Neuronal stem cell (in vitro differentiated cells): ENCODE data around the gene JCAD.
A peak's percentile ranks its signal among the peaks of the same experiment; 100 is the strongest.

Experiments used
- DNase-seq: peaks from one replicate; pipeline ENCODE4 v3.0.0-alpha.2; 2013; ENCODE audit warnings: low spot score
- H2AFZ ChIP-seq: one replicate; pipeline ENCODE4 v1.6.1; 2013; ENCODE audit warnings: mild to moderate bottlenecking, low read length, inconsistent platforms
- H2AK5ac ChIP-seq: 2 replicates; pipeline ENCODE4 v1.6.1; 2013; ENCODE audit warnings: low read depth, mild to moderate bottlenecking, inconsistent platforms, low read length, moderate library complexity, mixed read lengths
- H2BK120ac ChIP-seq: 2 replicates; pipeline ENCODE4 v1.6.1; 2013; ENCODE audit warnings: low read depth, mild to moderate bottlenecking, inconsistent platforms, low read length, moderate library complexity, mixed read lengths
- H2BK12ac ChIP-seq: one replicate; pipeline ENCODE4 v1.6.1; 2013; ENCODE audit warnings: low read length, inconsistent platforms
- H2BK15ac ChIP-seq: 2 replicates; pipeline ENCODE4 v1.6.1; 2013; ENCODE audit warnings: mild to moderate bottlenecking, low read length, inconsistent platforms, mixed read lengths
- H2BK5ac ChIP-seq: one replicate; pipeline ENCODE4 v1.6.1; 2013; ENCODE audit warnings: inconsistent platforms, mild to moderate bottlenecking, low read length, moderate library complexity
- H3K14ac ChIP-seq: one replicate; pipeline ENCODE4 v1.6.1; 2013; ENCODE audit warnings: low read length, inconsistent platforms
- H3K18ac ChIP-seq: 2 replicates; pipeline ENCODE4 v1.6.1; 2013; ENCODE audit warnings: low read length, inconsistent platforms
- H3K23ac ChIP-seq: 2 replicates; pipeline ENCODE4 v1.6.1; 2013; ENCODE audit warnings: low read depth, mild to moderate bottlenecking, mixed read lengths, low read length, inconsistent platforms; ENCODE audit not compliant: poor library complexity
- H3K27ac ChIP-seq: replicated peaks from 3 replicates; pipeline ENCODE4 v1.5.1; 2013; ENCODE audit warnings: low read length, inconsistent platforms
- H3K27me3 ChIP-seq, 3 experiments: 2 replicates each; pipeline ENCODE4 v1.6.1; 2013; ENCODE audit warnings: low read length in 3 of 3, mild to moderate bottlenecking in 2 of 3, inconsistent platforms in 1 of 3, low read depth in 1 of 3, mixed read lengths in 1 of 3, moderate library complexity in 1 of 3; ENCODE audit not compliant: control insufficient read depth in 3 of 3, insufficient read depth in 3 of 3
- H3K36me3 ChIP-seq, 2 donors: replicated peaks in 1 of 2; 2 replicates each; pipeline ENCODE4 v1.6.1; 2013; ENCODE audit warnings: low read length in 2 of 2; ENCODE audit not compliant: control insufficient read depth in 2 of 2, insufficient read depth in 2 of 2
- H3K4ac ChIP-seq: 2 replicates; pipeline ENCODE4 v1.6.1; 2013; ENCODE audit warnings: inconsistent platforms, mild to moderate bottlenecking, low read length, moderate library complexity
- H3K4me1 ChIP-seq, 2 donors: 1 replicate in 1 of 2; 2 replicates in 1 of 2; pipeline ENCODE4 v1.6.1; 2013; ENCODE audit warnings: low read length in 2 of 2, low read depth in 1 of 2; ENCODE audit not compliant: control insufficient read depth in 2 of 2, insufficient read depth in 1 of 2
- H3K4me2 ChIP-seq: one replicate; pipeline ENCODE4 v1.6.1; 2013; ENCODE audit warnings: mild to moderate bottlenecking, low read length, inconsistent platforms; ENCODE audit not compliant: insufficient read depth, poor library complexity, severe bottlenecking
- H3K4me3 ChIP-seq, 2 donors: 2 replicates each; pipeline ENCODE4 v1.5.1; 2013; ENCODE audit warnings: low read length in 2 of 2, mild to moderate bottlenecking in 2 of 2, inconsistent platforms in 1 of 2, moderate library complexity in 1 of 2
- H3K79me1 ChIP-seq: one replicate; pipeline ENCODE4 v1.6.1; 2013; ENCODE audit warnings: low read depth, mild to moderate bottlenecking, inconsistent platforms, low read length, moderate library complexity
- H3K9ac ChIP-seq: one replicate; pipeline ENCODE4 v1.6.1; 2013; ENCODE audit warnings: mild to moderate bottlenecking, low read depth, low read length, inconsistent platforms; ENCODE audit not compliant: poor library complexity
- H3K9me3 ChIP-seq, 2 donors: replicated peaks in 1 of 2; 2 replicates each; pipeline versions ENCODE3 to v1.6.1; 2013; ENCODE audit warnings: low read length in 2 of 2, mild to moderate bottlenecking in 2 of 2, inconsistent platforms in 1 of 2, low read depth in 1 of 2, mixed read lengths in 1 of 2, moderate library complexity in 1 of 2; ENCODE audit not compliant: control insufficient read depth in 2 of 2, insufficient read depth in 1 of 2
- H4K8ac ChIP-seq: one replicate; pipeline ENCODE4 v1.6.1; 2013; ENCODE audit warnings: low read depth, mild to moderate bottlenecking, inconsistent platforms, low read length, moderate library complexity
- H4K91ac ChIP-seq: one replicate; pipeline ENCODE4 v1.6.1; 2013; ENCODE audit warnings: low read length, low read depth, mild to moderate bottlenecking, inconsistent platforms; ENCODE audit not compliant: poor library complexity
- WGBS, 2 donors: extraction: QIAGEN DNeasy Blood & Tissue Kit; methylation state at CpG; one replicate each; pipeline ENCODE4 v1.1.7; 2013; ENCODE audit warnings: missing lambda C conversion rate in 2 of 2, mixed read lengths in 1 of 2; ENCODE audit not compliant: insufficient read length in 2 of 2, insufficient replicate concordance in 1 of 2; ENCODE audit errors: extremely low coverage in 2 of 2; 5-methylcytosine and 5-hydroxymethylcytosine counted together

The JCAD gene

GRCh38 chr10:30013757-30014156, 45.6 kb downstream of the JCAD start:
- Histone ChIP-seq H3K79me1 (no peaks in the 10 kb centered on the region), H3K9ac (no peak overlapping the region), H3K4ac (no peak overlapping the region), H2AK5ac (no peak overlapping the region), H4K8ac (no peak overlapping the region), H2BK12ac (no peak overlapping the region), H3K4me1 (peaks cover 5 to 8% of the 10 kb centered on the region in 2 donors), H3K9me3 (no peaks in the 10 kb centered on the region), H3K27ac (no peak overlapping the region), H2BK120ac (no peak overlapping the region), H3K36me3 (no peaks in the 10 kb centered on the region), H3K27me3 (no peaks in the 10 kb centered on the region), H2BK5ac (no peak overlapping the region), H3K23ac (no peak overlapping the region), H4K91ac (no peak overlapping the region), H2AFZ (peak overlapping the region; percentile 17), H2BK15ac (no peak overlapping the region), H3K4me3 (no peak overlapping the region), H3K4me2 (no peak overlapping the region), H3K18ac (no peak overlapping the region), H3K14ac (no peak overlapping the region)
- WGBS, 2 donors: no CpG with 5 or more reads among the region's 5 CpGs
- DNase-seq: no peak

DNA sequence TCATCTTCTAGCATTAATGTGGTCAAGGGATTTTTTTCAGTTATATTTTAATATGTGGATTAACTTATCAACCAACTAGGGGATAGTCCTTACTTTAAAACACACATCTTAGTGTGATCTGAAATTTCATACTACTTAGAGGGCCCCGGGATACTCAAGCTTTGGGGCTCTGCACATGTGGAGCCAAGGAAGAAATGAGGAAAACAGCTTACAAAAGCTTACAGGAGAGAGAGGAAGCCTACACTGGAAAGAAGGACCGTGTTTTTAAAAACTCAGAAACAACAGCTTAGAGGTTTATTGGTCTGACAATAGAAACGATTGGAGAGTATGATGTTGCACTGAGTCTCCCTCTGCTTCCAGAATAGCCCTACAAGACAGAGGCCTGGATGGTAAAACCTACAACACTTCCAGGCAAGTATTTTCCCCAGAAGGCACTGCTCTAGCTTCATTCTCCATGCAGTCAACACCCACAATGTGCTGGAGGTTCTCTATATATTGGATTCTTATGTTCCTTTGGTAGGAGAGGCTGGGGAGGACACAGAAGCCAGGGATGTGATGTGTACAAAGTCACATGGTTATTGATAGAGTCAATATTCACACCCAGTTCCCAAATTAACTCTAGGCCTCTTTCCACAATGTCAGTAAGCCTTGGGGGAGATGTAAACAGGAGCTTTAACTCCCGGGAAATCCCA, 47.3 kb downstream of the JCAD start:
- Histone ChIP-seq H2BK120ac (no peak overlapping the region), H2BK12ac (no peak overlapping the region), H3K4me2 (no peak overlapping the region), H3K9ac (no peak overlapping the region), H3K4ac (no peak overlapping the region), H2BK15ac (no peak overlapping the region), H4K8ac (no peak overlapping the region), H3K4me1 (peaks cover 8 to 9% of the 10 kb centered on the region in 2 donors), H3K36me3 (no peaks in the 10 kb centered on the region), H3K18ac (no peak overlapping the region), H3K27ac (no peak overlapping the region), H2AK5ac (no peak overlapping the region), H3K23ac (no peak overlapping the region), H3K4me3 (no peak overlapping the region), H3K27me3 (no peaks in the 10 kb centered on the region), H4K91ac (no peak overlapping the region), H3K14ac (no peak overlapping the region), H2BK5ac (no peak overlapping the region), H3K9me3 (peaks cover 0 to 5% of the 10 kb centered on the region in 2 donors), H3K79me1 (no peaks in the 10 kb centered on the region), H2AFZ (no peak overlapping the region)
- no peak for DNase-seq
- no CpG with 5 or more reads among the region's 4 CpGs for WGBS, 2 donors

DNA sequence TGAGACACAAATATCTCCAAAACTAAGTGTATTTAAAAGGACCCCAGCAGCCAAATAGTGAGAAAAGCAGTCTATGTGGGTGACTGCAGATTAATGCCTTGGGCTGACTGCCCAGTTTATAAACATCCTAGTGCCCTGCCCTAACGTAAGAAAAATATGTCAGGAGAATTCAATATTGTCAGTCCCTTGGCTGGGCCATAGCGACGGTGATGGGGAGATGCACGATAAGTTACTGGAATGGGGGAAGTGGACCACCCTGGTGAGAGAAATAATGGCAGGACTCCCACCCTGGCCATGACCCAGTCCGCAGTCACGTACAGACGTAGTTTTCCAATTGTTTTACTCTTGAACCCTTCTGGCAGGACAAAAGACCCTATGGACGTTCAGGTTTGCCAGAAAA, 48.0 kb downstream of the JCAD start:
- H3K4me1 ChIP-seq: peaks cover 8 to 10% of the 10 kb centered on the region in 2 donors
- peaks cover 0 to 5% of the 10 kb centered on the region in 2 donors for H3K9me3 ChIP-seq
- H4K91ac ChIP-seq: no peak overlapping the region
- H2BK5ac ChIP-seq: no peak overlapping the region
- no peak overlapping the region for H4K8ac ChIP-seq
- no peaks in the 10 kb centered on the region for H3K27me3 ChIP-seq
- H3K36me3 ChIP-seq: no peaks in the 10 kb centered on the region
- no peak overlapping the region for H3K27ac ChIP-seq
- no CpG with 5 or more reads among the region's 8 CpGs for WGBS, 2 donors
- no peak overlapping the region for H2AFZ ChIP-seq
- no peak overlapping the region for H3K4ac ChIP-seq
- H3K23ac ChIP-seq: no peak overlapping the region
- H2BK15ac ChIP-seq: no peak overlapping the region
- no peak overlapping the region for H3K14ac ChIP-seq
- H2AK5ac ChIP-seq: no peak overlapping the region
- H2BK120ac ChIP-seq: no peak overlapping the region
- no peak overlapping the region for H3K4me3 ChIP-seq
- no peak overlapping the region for H2BK12ac ChIP-seq
- no peaks in the 10 kb centered on the region for H3K79me1 ChIP-seq
- no peak overlapping the region for H3K18ac ChIP-seq
- no peak overlapping the region for H3K4me2 ChIP-seq
- H3K9ac ChIP-seq: no peak overlapping the region
- no peak for DNase-seq

- no peak overlapping the region for H3K4ac ChIP-seq
- DNase-seq: no peak
- no CpG with 5 or more reads among the region's 3 CpGs for WGBS, 2 donors
Observed at GRCh38 chr10:30007406-30007805, 52.0 kb downstream of the JCAD start.

More at GRCh38 chr10:30007406-30007805, 52.0 kb downstream of the JCAD start:
- Histone ChIP-seq H3K4me2 (no peak overlapping the region), H3K9ac (no peak overlapping the region), H3K79me1 (no peaks in the 10 kb centered on the region), H2BK15ac (no peak overlapping the region), H3K18ac (peak overlapping the region; percentile 69), H3K36me3 (no peaks in the 10 kb centered on the region), H3K14ac (no peak overlapping the region), H3K9me3 (peaks cover 0 to 5% of the 10 kb centered on the region in 2 donors), H2AFZ (peak overlapping the region; percentile 47), H3K27ac (no peak overlapping the region), H3K4me1 (peaks cover 0 to 6% of the 10 kb centered on the region in 2 donors), H4K91ac (no peak overlapping the region), H2AK5ac (no peak overlapping the region), H3K4me3 (no peak overlapping the region), H3K23ac (no peak overlapping the region), H2BK5ac (no peak overlapping the region), H2BK12ac (no peak overlapping the region), H2BK120ac (no peak overlapping the region), H3K27me3 (no peaks in the 10 kb centered on the region), H4K8ac (no peak overlapping the region)
